Ovary (tissue), 9 donors: ENCODE data around the gene PLCL1. TPM values are rescaled to one million over a fixed set of nuclear protein-coding genes. Genes with fewer than 3 reads are reported as not detected.

Experiments
- DNase-seq, 5 donors: peaks; one replicate each; pipeline ENCODE4 v3.0.0-alpha.2; 2019 to 2020
- H3K27ac ChIP-seq, 2 donors: fragments of 200-600 bp; one replicate each; pipeline versions ENCODE4 v1.5.1 to v1.8.0; 2019 to 2022
- H3K27me3 ChIP-seq: fragments of 200-600 bp; one replicate; pipeline ENCODE4 v1.8.0; 2022
- H3K36me3 ChIP-seq: fragments of 200-600 bp; sonication (generic); one replicate; pipeline ENCODE4 v1.5.1; 2019
- H3K4me1 ChIP-seq: one replicate; pipeline ENCODE4 v1.8.1; 2013; ENCODE audit warnings: mild to moderate bottlenecking, moderate library complexity; ENCODE audit not compliant: insufficient read depth
- H3K4me3 ChIP-seq: fragments of 200-600 bp; sonication (generic); one replicate; pipeline ENCODE4 v1.5.1; 2017
- H3K9me3 ChIP-seq, 2 donors: fragments of 200-600 bp in 1 of 2; sonication (generic) in 1 of 2; one replicate each; pipeline versions ENCODE4 v1.5.1 to v1.8.1; 2013 to 2019; ENCODE audit warnings: mild to moderate bottlenecking in 1 of 2, moderate library complexity in 1 of 2
- CTCF ChIP-seq, 3 donors: fragments of 450-650 bp in 2 of 3; fragments of 200-600 bp in 1 of 3; IDR thresholded peaks; one replicate each; pipeline versions ENCODE4 v1.5.1 to v1.8.0; 2016 to 2022; ENCODE audit warnings: antibody characterized with exemption in 3 of 3, mild to moderate bottlenecking in 1 of 3
- EP300 ChIP-seq: sonication (generic); formaldehyde crosslinking; IDR thresholded peaks from one replicate; pipeline ENCODE4 v1.6.1; 2017; ENCODE audit warnings: antibody characterized with exemption
- POLR2A ChIP-seq: fragments of 450-650 bp; IDR thresholded peaks from one replicate; pipeline ENCODE4 v1.6.1; 2017; ENCODE audit warnings: antibody characterized with exemption, mild to moderate bottlenecking, moderate library complexity
- WGBS, 3 donors: extraction: QIAGEN DNeasy Blood & Tissue Kit in 1 of 3; methylation state at CpG; one replicate each; pipeline versions ENCODE4 v1.1.5 to v1.1.7; 2013 to 2017; 5-methylcytosine and 5-hydroxymethylcytosine counted together
- intact Hi-C, 4 donors: fragments of 100-400 bp; cut with DNase I; formaldehyde crosslinking; loops; one replicate each; pipeline versions ENCODE4 v1.11.0 to v1.15.1; 2022 to 2023
- polyA plus RNA-seq, 2 donors: library from polyadenylated mRNA; stranded (reverse); fragments of 200-250 nt in 1 of 2; fragments of 350-450 nt in 1 of 2; fragmentation: Illumina TruSeq in 1 of 2; extraction: RNeasy Lipid Tissue Mini Kit (QIAGEN cat#74804) in 1 of 2; gene quantifications; one replicate each; pipeline ENCODE4 v1.2.3, GENCODE V29; 2013 to 2014
- total RNA-seq, 7 donors: library from RNA; depleted of rRNA in 2 of 7; stranded (reverse); fragments of >200 nt in 2 of 7; fragmentation: NEBNext Ultra II Directional in 3 of 7; extraction: Animal tissue kit (Norgen Biotek cat#: 25700) in 3 of 7; gene quantifications; one replicate each; pipeline versions ENCODE4 v1.1.0 to v1.2.4, GENCODE V29; 2016 to 2023
- donor health status: DM: no; HTN: no; CAD: no; lungs with moderate emphysema.
- donor health status: DM: no; HTN: no; CAD: no.
- donor health status: Bipolar disorder and iron deficiency.
- donor health status: DM: yes; HTN: yes; CAD: no.
- donor health status: DM: no; HTN: no; CAD: no.
- donor health status: DM: yes; HTN: yes; CAD: no.

Gene PLCL1
- total and polyA plus RNA-seq, 9 donors: 8.4 to 17.9 (median 11.1) TPM

GRCh38 chr2:198175271-198175670, 370.9 kb downstream of the PLCL1 start:
- 75 to 77% (median 77%) methylated on average over 3 of the region's 3 CpGs for WGBS, 3 donors
- H3K4me1 ChIP-seq: peaks cover 1% of the 10 kb centered on the region
- no peaks in the 10 kb centered on the region for H3K9me3 ChIP-seq
- H3K27me3 ChIP-seq: no peaks in the 10 kb centered on the region
- no peaks in the 10 kb centered on the region for H3K36me3 ChIP-seq
- H3K4me3 ChIP-seq: no peak overlapping the region
- TF ChIP-seq EP300 (no peak), CTCF (IDR thresholded peaks at IDR 0.05) (no peak), POLR2A (no peak)
- intact Hi-C loops: no loop called here
- H3K27ac ChIP-seq: no peak overlapping the region
- DNase-seq: no peak

- intact Hi-C loops: no loop called here
- Histone ChIP-seq H3K4me1 (peaks cover 1% of the 10 kb centered on the region), H3K36me3 (no peaks in the 10 kb centered on the region), H3K27ac (no peak overlapping the region), H3K9me3 (no peaks in the 10 kb centered on the region), H3K4me3 (no peak overlapping the region), H3K27me3 (no peaks in the 10 kb centered on the region)
- no peak for DNase-seq
- no peak for TF ChIP-seq POLR2A
- no peak for TF ChIP-seq CTCF (IDR thresholded peaks at IDR 0.05)
- TF ChIP-seq EP300: no peak
- 82 to 85% (median 84%) methylated on average over 2 of the region's 2 CpGs for WGBS, 3 donors
Measured at GRCh38 chr2:198177040-198177439, 372.6 kb downstream of the PLCL1 start.

GRCh38 chr2:198178766-198179165, 374.4 kb downstream of the PLCL1 start:
- no peak overlapping the region for H3K4me3 ChIP-seq
- TF ChIP-seq POLR2A: no peak
- TF ChIP-seq CTCF (IDR thresholded peaks at IDR 0.05): no peak
- no peak for TF ChIP-seq EP300
- H3K36me3 ChIP-seq: no peaks in the 10 kb centered on the region
- DNase-seq: no peak
- H3K4me1 ChIP-seq: no peaks in the 10 kb centered on the region
- H3K9me3 ChIP-seq: no peaks in the 10 kb centered on the region
- H3K27me3 ChIP-seq: no peaks in the 10 kb centered on the region
- no peak overlapping the region for H3K27ac ChIP-seq
- intact Hi-C loops: no loop called here

GRCh38 chr2:198186257-198186656, 381.9 kb downstream of the PLCL1 start:
- intact Hi-C loops: no loop called here
- DNase-seq: no peak
- no peak overlapping the region for H3K27ac ChIP-seq
- no peaks in the 10 kb centered on the region for H3K4me1 ChIP-seq
- H3K9me3 ChIP-seq: no peaks in the 10 kb centered on the region
- no peak overlapping the region for H3K4me3 ChIP-seq
- TF ChIP-seq EP300: no peak
- no peak for TF ChIP-seq POLR2A
- TF ChIP-seq CTCF (IDR thresholded peaks at IDR 0.05): no peak
- 93 to 100% (median 98%) methylated on average over 1 of the region's 1 CpG for WGBS, 3 donors
- no peaks in the 10 kb centered on the region for H3K36me3 ChIP-seq
- no peaks in the 10 kb centered on the region for H3K27me3 ChIP-seq

- intact Hi-C loops: no loop called here
- H3K27me3 ChIP-seq: no peaks in the 10 kb centered on the region
- no peaks in the 10 kb centered on the region for H3K4me1 ChIP-seq
- H3K4me3 ChIP-seq: no peak overlapping the region
- no peak overlapping the region for H3K27ac ChIP-seq
- 9 to 19% (median 12%) methylated on average over 1 of the region's 1 CpG for WGBS, 3 donors
- no peak for DNase-seq
- H3K9me3 ChIP-seq: no peaks in the 10 kb centered on the region
- TF ChIP-seq POLR2A: no peak
- TF ChIP-seq EP300: no peak
- TF ChIP-seq CTCF (IDR thresholded peaks at IDR 0.05): no peak
- no peaks in the 10 kb centered on the region for H3K36me3 ChIP-seq
Measured at GRCh38 chr2:198187841-198188240, 383.4 kb downstream of the PLCL1 start.
